Nephron progenitor cell (in vitro differentiated cells): ENCODE data around the gene MYO18A.

Source experiments
- DNase-seq: peaks from one replicate; pipeline ENCODE4 v3.0.0; 2021
- H3K27ac Mint-ChIP-seq: 2 replicates; pipeline ENCODE4 v1.8.0; 2021; ENCODE audit warnings: mild to moderate bottlenecking, moderate library complexity, mixed read lengths
- H3K27me3 Mint-ChIP-seq: 2 replicates; pipeline ENCODE4 v1.8.0; 2021; ENCODE audit warnings: mild to moderate bottlenecking, low read depth, mixed read lengths; ENCODE audit not compliant: poor library complexity
- H3K36me3 Mint-ChIP-seq: 2 replicates; pipeline ENCODE4 v1.8.0; 2021; ENCODE audit warnings: low read depth, mixed read lengths
- H3K4me1 Mint-ChIP-seq: 2 replicates; pipeline ENCODE4 v1.8.0; 2021; ENCODE audit warnings: mixed read lengths
- H3K4me3 Mint-ChIP-seq: 2 replicates; pipeline ENCODE4 v1.8.0; 2021; ENCODE audit warnings: mild to moderate bottlenecking, moderate library complexity, mixed read lengths
- H3K9me3 Mint-ChIP-seq: 2 replicates; pipeline ENCODE4 v1.8.0; 2021; ENCODE audit warnings: mild to moderate bottlenecking, moderate library complexity, mixed read lengths
- CTCF ChIP-seq: fragments of 200-600 bp; sonication (generic); IDR thresholded peaks from 2 replicates; pipeline ENCODE4 v1.5.0; 2021; ENCODE audit warnings: antibody characterized with exemption

The MYO18A gene

DNA sequence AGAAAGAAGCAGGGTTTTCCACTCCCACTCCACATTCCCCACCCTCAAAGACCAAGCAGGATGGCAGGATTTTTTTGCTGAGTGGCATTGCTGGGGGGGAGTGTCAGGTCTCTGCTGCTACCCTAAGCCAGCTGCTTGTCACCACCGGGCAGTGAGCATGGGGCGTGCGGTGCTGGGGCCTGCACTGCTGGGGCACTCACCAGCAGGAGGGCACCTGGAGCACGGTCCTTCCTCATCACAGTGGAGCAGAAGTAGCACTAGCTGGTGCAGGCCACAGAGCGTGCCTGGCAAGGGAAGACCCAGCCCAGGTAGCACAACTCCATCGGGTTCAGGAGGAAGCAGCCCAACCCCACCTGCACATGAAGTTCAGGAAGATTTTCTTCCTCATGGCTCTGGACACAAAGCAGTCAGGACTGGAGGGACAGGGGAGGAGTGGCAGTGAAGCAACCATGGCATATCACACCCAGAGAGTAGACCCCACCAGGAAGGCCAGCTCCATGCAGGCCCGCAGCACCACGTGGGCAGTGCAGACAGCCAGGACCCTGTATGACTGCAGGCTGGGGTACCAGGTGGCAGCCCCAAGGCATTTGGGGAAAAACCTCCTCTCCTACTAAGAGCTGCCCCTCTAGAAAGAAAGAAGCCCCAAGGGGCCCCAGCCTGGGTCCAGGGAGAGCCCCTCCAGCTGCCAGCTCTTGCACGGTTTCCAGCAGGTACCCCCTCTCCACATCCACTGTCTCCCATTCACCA, 16.7 kb upstream of the MYO18A start:
- Mint-ChIP-seq H3K27me3 (peaks cover 13% of the 10 kb centered on the region), H3K27ac (no peak overlapping the region), H3K4me3 (no peak overlapping the region), H3K9me3 (no peaks in the 10 kb centered on the region), H3K4me1 (peaks cover 9% of the 10 kb centered on the region), H3K36me3 (no peaks in the 10 kb centered on the region)
- no peak for DNase-seq
- TF ChIP-seq CTCF = no peak

GRCh38 chr17:29195465-29196081, 15.4 kb upstream of the MYO18A start:
- Mint-ChIP-seq H3K9me3 (no peaks in the 10 kb centered on the region), H3K27me3 (peaks cover 11% of the 10 kb centered on the region), H3K27ac (peak overlapping the region; percentile 11), H3K4me3 (no peak overlapping the region), H3K4me1 (peaks cover 14% of the 10 kb centered on the region), H3K36me3 (no peaks in the 10 kb centered on the region)
- no peak for TF ChIP-seq CTCF
- DNase-seq = no peak

GRCh38 chr17:29194669-29195068, 14.5 kb upstream of the MYO18A start:
- no peak for TF ChIP-seq CTCF

DNA sequence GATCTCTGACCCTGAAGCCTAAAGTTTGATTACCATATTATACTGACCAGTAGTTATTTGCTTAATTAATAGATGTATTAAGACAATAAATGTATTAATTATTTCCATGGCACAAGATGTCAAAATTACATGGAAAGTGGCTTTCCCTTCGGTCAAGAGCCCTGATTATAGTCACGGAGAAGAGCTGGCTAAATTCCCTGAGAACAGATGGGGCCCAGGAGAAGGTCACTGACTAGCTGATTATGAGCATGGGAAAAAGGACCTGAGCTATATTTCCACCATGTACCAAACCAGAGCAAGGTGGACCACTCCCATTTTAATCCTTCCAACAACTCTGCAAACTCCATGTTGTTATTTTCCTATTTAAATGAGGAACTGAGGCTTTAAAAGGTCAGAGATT, 12.9 kb upstream of the MYO18A start:
- no peak for DNase-seq
- Mint-ChIP-seq H3K4me3 (no peak overlapping the region), H3K9me3 (no peaks in the 10 kb centered on the region), H3K4me1 (peaks cover 14% of the 10 kb centered on the region), H3K36me3 (no peaks in the 10 kb centered on the region), H3K27ac (no peak overlapping the region), H3K27me3 (peaks cover 12% of the 10 kb centered on the region)
- no peak for TF ChIP-seq CTCF

More at GRCh38 chr17:29194669-29195068, 14.5 kb upstream of the MYO18A start:
- no peak overlapping the region for H3K27ac Mint-ChIP-seq
- no peak overlapping the region for H3K4me3 Mint-ChIP-seq
- H3K27me3 Mint-ChIP-seq = peaks cover 8% of the 10 kb centered on the region
- no peak for DNase-seq
- H3K9me3 Mint-ChIP-seq = no peaks in the 10 kb centered on the region
- no peaks in the 10 kb centered on the region for H3K36me3 Mint-ChIP-seq
- H3K4me1 Mint-ChIP-seq = peaks cover 14% of the 10 kb centered on the region

DNA sequence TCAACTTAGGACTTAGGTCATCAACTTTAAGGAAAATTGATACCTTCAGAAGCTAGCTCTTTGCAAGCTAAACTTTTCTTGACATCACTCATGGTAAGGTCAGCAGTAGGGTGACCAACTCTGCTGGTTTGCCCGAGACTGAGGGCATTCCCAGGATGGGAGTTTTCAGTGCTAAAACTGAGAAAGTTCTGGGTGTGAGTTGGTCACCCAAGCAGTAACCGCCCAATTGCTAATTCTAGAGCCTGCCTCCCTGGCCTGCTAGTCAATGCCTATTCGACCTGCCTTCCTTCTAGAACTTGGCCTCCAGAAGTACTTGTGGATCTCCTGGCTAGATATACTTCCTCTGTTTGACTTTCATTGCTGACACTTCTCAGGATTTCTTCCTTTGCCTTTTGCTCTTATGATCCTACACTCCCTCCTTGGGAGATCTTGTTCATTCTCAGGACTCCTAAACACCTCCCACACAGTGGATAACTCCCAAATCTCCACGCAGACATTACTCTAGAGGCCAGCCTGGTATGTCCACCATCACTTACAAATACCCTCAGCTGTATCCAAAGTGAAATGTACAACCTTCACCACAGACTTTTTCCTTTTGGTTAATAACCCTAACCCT, 10.5 kb upstream of the MYO18A start:
- Mint-ChIP-seq H3K4me3 (no peak overlapping the region), H3K4me1 (peaks cover 14% of the 10 kb centered on the region)
- no peak for TF ChIP-seq CTCF

More for the DNA sequence above, 10.5 kb upstream of the MYO18A start:
- H3K27ac Mint-ChIP-seq = no peak overlapping the region
- no peaks in the 10 kb centered on the region for H3K9me3 Mint-ChIP-seq
- H3K27me3 Mint-ChIP-seq = peaks cover 12% of the 10 kb centered on the region
- DNase-seq = no peak
- H3K36me3 Mint-ChIP-seq = no peaks in the 10 kb centered on the region
